Breast epithelium (tissue), 4 donors: ENCODE measurements around the gene FAM149B1. TPM values are rescaled to one million over a fixed set of nuclear protein-coding genes. Genes with fewer than 3 reads are reported as not detected.

Experiments
- DNase-seq, 2 donors: peaks; one replicate each; pipeline ENCODE4 v3.0.0-alpha.2; 2019; ENCODE audit warnings: low spot score in 2 of 2
- H3K27ac ChIP-seq, 2 donors: fragments of 200-600 bp; sonication (generic) in 1 of 2; one replicate each; pipeline ENCODE4 v1.5.1; 2016 to 2019; ENCODE audit warnings: mild to moderate bottlenecking in 1 of 2
- H3K27me3 ChIP-seq, 2 donors: fragments of 200-600 bp; sonication (generic) in 1 of 2; one replicate each; pipeline versions ENCODE4 v1.5.1 to v1.6.0; 2017 to 2019; ENCODE audit warnings: control low read depth in 1 of 2, mild to moderate bottlenecking in 1 of 2
- H3K36me3 ChIP-seq: fragments of 200-600 bp; one replicate; pipeline ENCODE4 v1.5.1; 2019
- H3K4me1 ChIP-seq, 2 donors: fragments of 200-600 bp; sonication (generic); one replicate each; pipeline ENCODE4 v1.5.1; 2016 to 2019; ENCODE audit warnings: control low read depth in 1 of 2
- H3K4me3 ChIP-seq, 3 donors: fragments of 200-600 bp; sonication (generic); 1 replicate in 2 of 3; 2 replicates in 1 of 3; pipeline ENCODE4 v1.5.1; 2016 to 2019; ENCODE audit warnings: mild to moderate bottlenecking in 3 of 3, moderate library complexity in 2 of 3
- H3K9me3 ChIP-seq, 2 donors: fragments of 200-600 bp; sonication (generic) in 1 of 2; one replicate each; pipeline ENCODE4 v1.5.1; 2016 to 2019; ENCODE audit warnings: control low read depth in 1 of 2
- CTCF ChIP-seq, 3 donors: fragments of 450-650 bp; IDR thresholded peaks; one replicate each; pipeline ENCODE4 v1.5.1; 2016 to 2017; ENCODE audit warnings: antibody characterized with exemption in 3 of 3, mild to moderate bottlenecking in 3 of 3, moderate library complexity in 3 of 3
- POLR2A ChIP-seq: fragments of 450-650 bp; IDR thresholded peaks from one replicate; pipeline ENCODE4 v1.6.1; 2016; ENCODE audit warnings: antibody characterized with exemption, mild to moderate bottlenecking, moderate library complexity
- POLR2AphosphoS5 ChIP-seq, 3 donors: sonication (generic); formaldehyde crosslinking; IDR thresholded peaks; one replicate each; pipeline ENCODE4 v1.6.1; 2017; ENCODE audit warnings: antibody characterized with exemption in 3 of 3
- intact Hi-C: fragments of 100-400 bp; cut with DNase I; formaldehyde crosslinking; loops from one replicate; pipeline ENCODE4 v1.15.1; 2023; ENCODE audit warnings: low total_unique reads
- total RNA-seq, 3 donors: library from RNA; depleted of rRNA; stranded (reverse); fragments of >200 nt; gene quantifications; one replicate each; pipeline ENCODE4 v1.1.0, GENCODE V29; 2016

FAM149B1 gene
- total RNA-seq, 3 donors from 2014 or later: 19.4 to 24.6 (median 19.7) TPM

GRCh38 chr10:73209705-73210104 is 41.8 kb downstream of the FAM149B1 start:
- no peak for TF ChIP-seq CTCF (IDR thresholded peaks at IDR 0.05)
- no peak for TF ChIP-seq POLR2A
- TF ChIP-seq POLR2AphosphoS5 (IDR thresholded peaks at IDR 0.05): no peak
- no peak overlapping the region for H3K27ac ChIP-seq
- no peak overlapping the region for H3K4me3 ChIP-seq
- H3K4me1 ChIP-seq: no peaks in the 10 kb centered on the region
- H3K27me3 ChIP-seq: no peaks in the 10 kb centered on the region
- no peak for DNase-seq
- no peaks in the 10 kb centered on the region for H3K9me3 ChIP-seq
- intact Hi-C loops: no loop called here
- no peaks in the 10 kb centered on the region for H3K36me3 ChIP-seq

- Histone ChIP-seq H3K4me3 (no peak overlapping the region), H3K36me3 (no peaks in the 10 kb centered on the region), H3K9me3 (no peaks in the 10 kb centered on the region), H3K4me1 (no peaks in the 10 kb centered on the region), H3K27ac (no peak overlapping the region), H3K27me3 (no peaks in the 10 kb centered on the region)
- DNase-seq: no peak
- intact Hi-C loops: no loop called here
- TF ChIP-seq CTCF (IDR thresholded peaks at IDR 0.05) (no peak), POLR2AphosphoS5 (IDR thresholded peaks at IDR 0.05) (no peak), POLR2A (no peak)
Observed at GRCh38 chr10:73210395-73211105, 42.6 kb downstream of the FAM149B1 start.

DNA sequence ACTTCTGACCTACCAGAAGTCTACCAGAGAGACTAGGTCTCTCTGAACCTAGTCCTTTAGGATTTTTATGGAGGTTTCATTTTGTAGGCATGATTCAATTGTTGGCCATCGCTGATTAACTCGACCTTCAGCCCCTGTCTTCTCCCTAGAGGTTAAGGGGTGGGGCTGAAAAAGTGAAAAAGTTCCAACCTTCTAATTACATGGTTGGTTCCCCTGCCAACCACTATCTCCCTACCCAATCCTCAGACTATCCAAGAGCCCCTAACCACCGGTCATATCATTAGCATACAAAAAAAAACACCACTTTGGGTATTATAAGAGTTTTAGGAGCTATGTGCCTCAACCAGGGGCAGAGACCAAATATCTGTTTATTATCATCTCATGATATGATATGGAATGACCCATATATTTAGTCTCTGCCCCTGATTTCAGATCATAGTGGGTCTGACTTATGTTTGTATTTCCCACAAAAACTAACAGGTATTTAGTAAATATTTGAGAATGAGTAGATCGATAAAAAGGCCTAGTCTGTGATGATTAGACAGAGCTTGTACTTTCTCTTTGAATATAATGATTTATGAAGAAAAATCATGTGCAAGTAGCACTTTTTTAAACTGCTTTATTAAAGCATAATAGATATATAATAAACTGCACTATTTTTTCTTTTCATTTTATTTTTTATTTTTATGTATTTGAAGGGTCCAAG is 43.3 kb downstream of the FAM149B1 start:
- Histone ChIP-seq H3K27ac (no peak overlapping the region), H3K27me3 (no peaks in the 10 kb centered on the region), H3K9me3 (no peaks in the 10 kb centered on the region), H3K36me3 (no peaks in the 10 kb centered on the region), H3K4me1 (no peaks in the 10 kb centered on the region), H3K4me3 (no peak overlapping the region)
- intact Hi-C loops: no loop called here
- no peak for DNase-seq
- TF ChIP-seq POLR2A (no peak), POLR2AphosphoS5 (IDR thresholded peaks at IDR 0.05) (no peak), CTCF (IDR thresholded peaks at IDR 0.05) (no peak)

- H3K4me3 ChIP-seq: no peak overlapping the region
- TF ChIP-seq POLR2AphosphoS5 (IDR thresholded peaks at IDR 0.05) (no peak), POLR2A (no peak), CTCF (IDR thresholded peaks at IDR 0.05) (no peak)
- no peak for DNase-seq
- no peaks in the 10 kb centered on the region for H3K4me1 ChIP-seq
- H3K27me3 ChIP-seq: no peaks in the 10 kb centered on the region
- intact Hi-C loops: no loop called here
- no peaks in the 10 kb centered on the region for H3K9me3 ChIP-seq
- H3K27ac ChIP-seq: no peak overlapping the region
- no peaks in the 10 kb centered on the region for H3K36me3 ChIP-seq
Observed at GRCh38 chr10:73215749-73216148, 47.8 kb downstream of the FAM149B1 start.

DNA sequence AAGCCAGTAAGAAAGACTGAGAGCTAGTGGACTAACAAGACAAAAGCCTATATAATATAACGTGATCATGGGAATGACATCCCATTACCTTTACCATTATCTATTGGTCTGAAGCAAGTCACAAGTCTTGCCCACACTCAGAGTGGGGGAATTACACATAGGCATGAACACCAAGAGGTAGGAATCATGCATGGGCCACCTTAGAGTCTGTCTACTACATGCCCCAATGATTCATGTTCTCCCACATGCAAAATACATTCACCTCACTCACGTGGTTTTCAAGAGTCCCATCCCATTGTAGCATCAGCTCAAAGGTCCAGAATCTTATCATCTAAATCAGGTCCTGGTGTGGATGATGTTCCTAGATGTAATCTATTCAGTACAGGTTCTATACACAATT is 49.7 kb downstream of the FAM149B1 start:
- TF ChIP-seq CTCF (IDR thresholded peaks at IDR 0.05) (no peak), POLR2AphosphoS5 (IDR thresholded peaks at IDR 0.05) (no peak), POLR2A (no peak)
- Histone ChIP-seq H3K36me3 (no peaks in the 10 kb centered on the region), H3K27me3 (no peaks in the 10 kb centered on the region), H3K9me3 (no peaks in the 10 kb centered on the region), H3K27ac (no peak overlapping the region), H3K4me1 (no peaks in the 10 kb centered on the region), H3K4me3 (no peak overlapping the region)
- no peak for DNase-seq
- intact Hi-C loops: no loop called here
